ENCODE results near the gene SKIC8. TPM values are rescaled to one million over a fixed set of nuclear protein-coding genes. Genes with fewer than 3 reads are reported as not detected.

Gene SKIC8
- total and polyA plus RNA-seq, 2 donors from 2014 or later = 48.5 to 87.4 TPM

- FAIRE-seq (no peak), DNase-seq (no peak)
- H3K36me3 ChIP-seq (ENCODE audit: control insufficient read depth in 2 of 3, insufficient read depth in 3 of 3, low read length in 3 of 3) = no peaks in the 10 kb centered on the region
- no peak overlapping the region for H3K9ac ChIP-seq (ENCODE audit: low read length in 3 of 3)
- TF ChIP-seq CTCF (IDR thresholded peaks at IDR 0.05; ENCODE audit: borderline replicate concordance, extremely low read depth, insufficient read depth) = no peak
- intact Hi-C loops (cut with DNase I) = loop anchor here (10.0 kb wide), 1 partner anchor 112 kb away; no protein-coding TSS in a partner anchor
- no peaks in the 10 kb centered on the region for H3K4me1 ChIP-seq (ENCODE audit: control insufficient read depth in 2 of 3, insufficient read depth in 2 of 3, low read depth in 1 of 3, low read length in 3 of 3)
- H3K27me3 ChIP-seq (ENCODE audit: control insufficient read depth, insufficient read depth, low read length) = no peaks in the 10 kb centered on the region
- H3K27ac ChIP-seq (ENCODE audit: low read depth in 2 of 2, low read length in 2 of 2) = no peak overlapping the region
- no peaks in the 10 kb centered on the region for H3K9me3 ChIP-seq (ENCODE audit: control insufficient read depth in 2 of 3, insufficient read depth in 1 of 3, low read length in 3 of 3)
- no peak overlapping the region for H3K4me3 ChIP-seq (ENCODE audit: low read length in 3 of 3)
These were observed 62.9 kb downstream of the SKIC8 start for GRCh38 chr15:78236491-78236890.

- DNase-seq (no peak), FAIRE-seq (no peak)
- Histone ChIP-seq H3K27me3 (ENCODE audit: control insufficient read depth, insufficient read depth, low read length) (no peaks in the 10 kb centered on the region), H3K9me3 (ENCODE audit: control insufficient read depth in 2 of 3, insufficient read depth in 1 of 3, low read length in 3 of 3) (no peaks in the 10 kb centered on the region), H3K27ac (ENCODE audit: low read depth in 2 of 2, low read length in 2 of 2) (no peak within 1 kb of the TSS), H3K9ac (ENCODE audit: low read length in 3 of 3) (no peak within 1 kb of the TSS), H3K36me3 (ENCODE audit: control insufficient read depth in 2 of 3, insufficient read depth in 3 of 3, low read length in 3 of 3) (no peaks in the 10 kb centered on the region), H3K4me1 (ENCODE audit: control insufficient read depth in 2 of 3, insufficient read depth in 2 of 3, low read depth in 1 of 3, low read length in 3 of 3) (no peaks in the 10 kb centered on the region), H3K4me3 (ENCODE audit: low read length in 3 of 3) (no peak within 1 kb of the TSS)
- intact Hi-C loops (cut with DNase I) = loop anchor here (10.0 kb wide), 1 partner anchor 110 kb away; no protein-coding TSS in a partner anchor
- TF ChIP-seq CTCF (IDR thresholded peaks at IDR 0.05; ENCODE audit: borderline replicate concordance, extremely low read depth, insufficient read depth) = no peak
These were observed 64.8 kb downstream of the SKIC8 start, which contains the start of gene ACSBG1 for GRCh38 chr15:78234515-78235040. ACSBG1 (minus strand) TSS chr15:78234565; CDS start chr15:78234501, 64 bp downstream.

- no peak for DNase-seq
- intact Hi-C loops (cut with DNase I) = loop anchor here (10.0 kb wide), 1 partner anchor 109 kb away; no protein-coding TSS in a partner anchor
These were observed 65.9 kb downstream of the SKIC8 start for GRCh38 chr15:78233496-78233895.

More at GRCh38 chr15:78233496-78233895, 65.9 kb downstream of the SKIC8 start:
- Histone ChIP-seq H3K9ac (ENCODE audit: low read length in 3 of 3) (no peak overlapping the region), H3K36me3 (ENCODE audit: control insufficient read depth in 2 of 3, insufficient read depth in 3 of 3, low read length in 3 of 3) (no peaks in the 10 kb centered on the region), H3K27ac (ENCODE audit: low read depth in 2 of 2, low read length in 2 of 2) (no peak overlapping the region), H3K27me3 (ENCODE audit: control insufficient read depth, insufficient read depth, low read length) (no peaks in the 10 kb centered on the region), H3K4me1 (ENCODE audit: control insufficient read depth in 2 of 3, insufficient read depth in 2 of 3, low read depth in 1 of 3, low read length in 3 of 3) (no peaks in the 10 kb centered on the region), H3K9me3 (ENCODE audit: control insufficient read depth in 2 of 3, insufficient read depth in 1 of 3, low read length in 3 of 3) (no peaks in the 10 kb centered on the region), H3K4me3 (ENCODE audit: low read length in 3 of 3) (no peak overlapping the region)
- TF ChIP-seq CTCF (IDR thresholded peaks at IDR 0.05; ENCODE audit: borderline replicate concordance, extremely low read depth, insufficient read depth) = no peak
- no peak for FAIRE-seq

Other genes with a start within 250 kb of the SKIC8 start
- 41.6 TPM for gene TBC1D2B, start 221.9 kb downstream of the SKIC8 start, total RNA-seq
- 8.5 TPM for gene TBC1D2B, start 221.9 kb downstream of the SKIC8 start, polyA plus RNA-seq (ENCODE audit: insufficient read depth, low read depth, low replicate concordance)
- not detected for gene SH2D7, start 207.0 kb downstream of the SKIC8 start, total RNA-seq
- not detected for gene SH2D7, start 207.0 kb downstream of the SKIC8 start, polyA plus RNA-seq (ENCODE audit: insufficient read depth, low read depth, low replicate concordance)
- 13.7 TPM for gene CIB2, start 168.2 kb downstream of the SKIC8 start, total RNA-seq
- gene CIB2, start 168.2 kb downstream of the SKIC8 start, polyA plus RNA-seq (ENCODE audit: insufficient read depth, low read depth, low replicate concordance) = 29.9 TPM
- 97.2 TPM for gene IDH3A, start 150.2 kb downstream of the SKIC8 start, total RNA-seq
- gene IDH3A, start 150.2 kb downstream of the SKIC8 start, polyA plus RNA-seq (ENCODE audit: insufficient read depth, low read depth, low replicate concordance) = 67.5 TPM
- 0.13 TPM for gene ACSBG1, start 65.0 kb downstream of the SKIC8 start, total RNA-seq
- 0.86 TPM for gene ACSBG1, start 65.0 kb downstream of the SKIC8 start, polyA plus RNA-seq (ENCODE audit: insufficient read depth, low read depth, low replicate concordance)
- gene DNAJA4, start 35.0 kb downstream of the SKIC8 start, total RNA-seq = 31.1 TPM
- 19.9 TPM for gene DNAJA4, start 35.0 kb downstream of the SKIC8 start, polyA plus RNA-seq (ENCODE audit: insufficient read depth, low read depth, low replicate concordance)
- not detected for gene CRABP1, start 40.7 kb upstream of the SKIC8 start, total RNA-seq
- gene CRABP1, start 40.7 kb upstream of the SKIC8 start, polyA plus RNA-seq (ENCODE audit: insufficient read depth, low read depth, low replicate concordance) = 61.0 TPM
- 48.7 TPM for gene IREB2, start 138.6 kb upstream of the SKIC8 start, total RNA-seq
- 8.3 TPM for gene IREB2, start 138.6 kb upstream of the SKIC8 start, polyA plus RNA-seq (ENCODE audit: insufficient read depth, low read depth, low replicate concordance)
- 5.8 TPM for gene HYKK, start 208.0 kb upstream of the SKIC8 start, total RNA-seq
- 14.3 TPM for gene HYKK, start 208.0 kb upstream of the SKIC8 start, polyA plus RNA-seq (ENCODE audit: insufficient read depth, low read depth, low replicate concordance)
- gene PSMA4, start 240.8 kb upstream of the SKIC8 start, total RNA-seq = 118 TPM
- gene PSMA4, start 240.8 kb upstream of the SKIC8 start, polyA plus RNA-seq (ENCODE audit: insufficient read depth, low read depth, low replicate concordance) = 200 TPM